ENCODE results near the gene PDGFRB.

- TF ChIP-seq POLR2A (IDR thresholded peaks at IDR 0.05) (no peak), CTCF (IDR thresholded peaks at IDR 0.05) (no peak)
Measured at GRCh38 chr5:150167512-150167850, 11.8 kb upstream of the PDGFRB start.
